ENCODE data around the gene ACE2. TPM values are rescaled to one million over a fixed set of nuclear protein-coding genes. Genes with fewer than 3 reads are reported as not detected.

The ACE2 gene
- total RNA-seq, 1 experiment from 2014 or later: not detected

GRCh38 chrX:15616531-15616930 lies 15.8 kb upstream of the ACE2 start:
- Histone ChIP-seq H2BK120ac (ENCODE audit: low read depth, low read length, poor library complexity, severe bottlenecking) (no peak overlapping the region), H2BK20ac (ENCODE audit: low read depth, low read length, poor library complexity, severe bottlenecking) (no peak overlapping the region), H2AK5ac (ENCODE audit: insufficient read length, low read length) (no peak overlapping the region), H3K9ac (ENCODE audit: extremely low read depth, insufficient read length, low read length) (no peak overlapping the region), H3K27me3 (ENCODE audit: insufficient read depth, low read length) (no peaks in the 10 kb centered on the region), H4K20me1 (ENCODE audit: control insufficient read depth, insufficient read depth, insufficient read length) (no peaks in the 10 kb centered on the region), H3K18ac (ENCODE audit: insufficient read length, low read depth, low read length) (no peak overlapping the region), H4K91ac (ENCODE audit: insufficient read length, low read depth, low read length) (no peak overlapping the region), H3K14ac (ENCODE audit: insufficient read depth, low read length) (no peak overlapping the region), H3K56ac (ENCODE audit: insufficient read length, low read depth, low read length) (no peak overlapping the region), H2BK12ac (ENCODE audit: insufficient read length, low read depth, low read length) (no peak overlapping the region), H2BK15ac (ENCODE audit: low read depth, low read length) (no peak overlapping the region), H3K79me2 (ENCODE audit: insufficient read depth, low read length) (no peaks in the 10 kb centered on the region), H2AFZ (ENCODE audit: low read length) (no peak overlapping the region), H4K5ac (ENCODE audit: insufficient read length, low read depth, low read length) (no peak overlapping the region), H3K23ac (ENCODE audit: insufficient read length, low read depth, low read length) (no peak overlapping the region), H3K4me1 (ENCODE audit: insufficient read depth, low read length) (no peaks in the 10 kb centered on the region), H3T11ph (ENCODE audit: low read length) (no peak overlapping the region), H3K9me3 (ENCODE audit: control insufficient read depth, low read depth, low read length) (no peaks in the 10 kb centered on the region), H4K8ac (replicated peaks; ENCODE audit: insufficient read length, low read depth, low read length) (no peak overlapping the region), H3K4ac (ENCODE audit: low read depth, low read length) (no peak overlapping the region), H3K23me2 (ENCODE audit: insufficient read length, low read depth, low read length, poor library complexity, severe bottlenecking) (no peaks in the 10 kb centered on the region), H3K79me1 (ENCODE audit: insufficient read depth, low read depth, low read length, poor library complexity, severe bottlenecking) (no peaks in the 10 kb centered on the region), H3K4me2 (ENCODE audit: insufficient read depth, insufficient read length, low read length) (no peak overlapping the region), H3K27ac (ENCODE audit: insufficient read length, low read depth, low read length) (no peak overlapping the region), H2BK5ac (ENCODE audit: insufficient read length, low read length) (no peak overlapping the region)
- Mint-ChIP-seq H3K36me3 (ENCODE audit: insufficient read depth in 1 of 3, low read depth in 3 of 3) (no peaks in the 10 kb centered on the region), H3K27ac (no peak overlapping the region), H3K4me1 (peaks cover 0 to 8% of the 10 kb centered on the region in 2 experiments; a peak in 1 of 4 replicates), H3K4me3 (no peak overlapping the region), H3K9me3 (no peaks in the 10 kb centered on the region), H3K27me3 (ENCODE audit: low read depth) (no peaks in the 10 kb centered on the region)
- no peak for TF ChIP-seq CTCF (conservative IDR thresholded peaks at IDR 0.05)
- WGBS (ENCODE audit: extremely low coverage, insufficient read length, low lambda C conversion rate): no CpG with 5 or more reads among the region's 3 CpGs
- no peak for DNase-seq

All from H9 (cell line).